Osteocyte (in vitro differentiated cells): ENCODE measurements around the gene ICOS. TPM values are rescaled to one million over a fixed set of nuclear protein-coding genes. Genes with fewer than 3 reads are reported as not detected.
"Not testable (repeated sequence)": the region's sequence is repeated elsewhere in the genome, so short reads cannot be mapped to it uniquely, and the experiment has no call there.

Experiments used
- DNase-seq: peaks from one replicate; pipeline ENCODE4 v3.0.0; 2021; ENCODE audit warnings: mixed read lengths; ENCODE audit not compliant: unreplicated experiment; ENCODE audit errors: extremely low spot score
- H3K27ac Mint-ChIP-seq: one replicate; pipeline ENCODE4 v1.8.0; 2021; ENCODE audit warnings: mild to moderate bottlenecking, mixed read lengths; ENCODE audit not compliant: unreplicated experiment
- H3K27me3 Mint-ChIP-seq: one replicate; pipeline ENCODE4 v1.8.0; 2021; ENCODE audit warnings: mixed read lengths; ENCODE audit not compliant: unreplicated experiment
- H3K36me3 Mint-ChIP-seq: one replicate; pipeline ENCODE4 v1.8.0; 2021; ENCODE audit warnings: mixed read lengths; ENCODE audit not compliant: unreplicated experiment
- H3K4me1 Mint-ChIP-seq: one replicate; pipeline ENCODE4 v1.8.0; 2021; ENCODE audit warnings: mixed read lengths; ENCODE audit not compliant: unreplicated experiment
- H3K4me3 Mint-ChIP-seq: one replicate; pipeline ENCODE4 v1.8.0; 2021; ENCODE audit warnings: mild to moderate bottlenecking, moderate library complexity, mixed read lengths; ENCODE audit not compliant: unreplicated experiment
- H3K9me3 Mint-ChIP-seq: one replicate; pipeline ENCODE4 v1.8.0; 2021; ENCODE audit warnings: mixed read lengths; ENCODE audit not compliant: unreplicated experiment
- total RNA-seq: library from RNA; stranded (reverse); gene quantifications from 2 replicates; pipeline ENCODE4 v1.2.1, GENCODE V29; 2021
- TF ChIP-seq, protein P1 (sequence below): fragments of 200-600 bp; sonication (generic); IDR thresholded peaks from 2 replicates; pipeline ENCODE4 v1.5.0; 2021; ENCODE audit warnings: antibody characterized with exemption, mild to moderate bottlenecking, moderate library complexity

ICOS gene
- total RNA-seq, 1 donor from 2014 or later: not detected

DNA sequence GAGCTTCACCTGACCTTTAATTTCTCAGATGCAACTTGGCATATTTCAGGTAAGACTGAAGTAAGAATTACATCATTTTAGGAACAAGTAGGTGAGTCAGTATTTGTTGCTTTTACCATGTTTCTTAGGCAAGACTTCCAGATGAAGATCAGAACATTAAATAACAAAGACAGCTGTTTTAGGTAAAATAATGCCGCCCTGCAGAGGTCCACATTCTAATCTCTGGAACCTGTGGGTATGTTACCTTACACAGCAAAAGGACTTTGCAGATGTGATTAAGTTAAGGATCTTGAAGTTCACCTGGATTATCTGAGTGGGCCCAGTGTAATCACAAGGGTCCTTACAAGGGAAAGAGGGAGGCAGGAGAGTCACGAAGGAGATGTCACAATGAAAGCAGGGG is 39.3 kb downstream of the ICOS start:
- Mint-ChIP-seq H3K27me3 (peaks cover 49% of the 10 kb centered on the region), H3K27ac (no peak overlapping the region), H3K4me3 (no peak overlapping the region), H3K36me3 (no peaks in the 10 kb centered on the region), H3K9me3 (no peaks in the 10 kb centered on the region), H3K4me1 (no peaks in the 10 kb centered on the region)
- no peak for DNase-seq
- TF ChIP-seq, protein P1, sequence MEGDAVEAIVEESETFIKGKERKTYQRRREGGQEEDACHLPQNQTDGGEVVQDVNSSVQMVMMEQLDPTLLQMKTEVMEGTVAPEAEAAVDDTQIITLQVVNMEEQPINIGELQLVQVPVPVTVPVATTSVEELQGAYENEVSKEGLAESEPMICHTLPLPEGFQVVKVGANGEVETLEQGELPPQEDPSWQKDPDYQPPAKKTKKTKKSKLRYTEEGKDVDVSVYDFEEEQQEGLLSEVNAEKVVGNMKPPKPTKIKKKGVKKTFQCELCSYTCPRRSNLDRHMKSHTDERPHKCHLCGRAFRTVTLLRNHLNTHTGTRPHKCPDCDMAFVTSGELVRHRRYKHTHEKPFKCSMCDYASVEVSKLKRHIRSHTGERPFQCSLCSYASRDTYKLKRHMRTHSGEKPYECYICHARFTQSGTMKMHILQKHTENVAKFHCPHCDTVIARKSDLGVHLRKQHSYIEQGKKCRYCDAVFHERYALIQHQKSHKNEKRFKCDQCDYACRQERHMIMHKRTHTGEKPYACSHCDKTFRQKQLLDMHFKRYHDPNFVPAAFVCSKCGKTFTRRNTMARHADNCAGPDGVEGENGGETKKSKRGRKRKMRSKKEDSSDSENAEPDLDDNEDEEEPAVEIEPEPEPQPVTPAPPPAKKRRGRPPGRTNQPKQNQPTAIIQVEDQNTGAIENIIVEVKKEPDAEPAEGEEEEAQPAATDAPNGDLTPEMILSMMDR: no peak

DNA sequence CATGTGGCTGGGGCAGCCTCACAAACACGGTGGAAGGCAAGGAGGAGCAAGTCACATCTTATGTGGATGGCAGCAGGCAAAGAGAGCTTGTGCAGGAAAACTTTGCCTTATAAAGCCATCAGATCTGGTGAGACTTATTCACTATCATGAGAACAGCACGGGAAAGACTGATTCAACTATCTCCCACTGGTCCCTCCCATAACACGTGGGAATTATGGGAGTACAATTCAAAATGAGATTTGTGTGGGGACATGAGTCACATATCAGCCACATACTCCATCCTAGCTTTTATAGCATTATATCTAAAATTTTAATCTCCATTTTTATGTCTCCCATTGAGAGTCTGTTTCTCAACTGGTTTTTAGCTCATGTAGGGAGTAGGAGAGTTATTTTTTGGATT is 45.7 kb downstream of the ICOS start:
- Mint-ChIP-seq H3K9me3 (no peaks in the 10 kb centered on the region), H3K4me3 (no peak overlapping the region), H3K36me3 (no peaks in the 10 kb centered on the region), H3K27me3 (peaks cover 53% of the 10 kb centered on the region), H3K27ac (no peak overlapping the region), H3K4me1 (no peaks in the 10 kb centered on the region)
- TF ChIP-seq, protein P1: no peak
- DNase-seq: no peak

GRCh38 chr2:203983064-203983715 is 46.6 kb downstream of the ICOS start:
- no peak for DNase-seq
- Mint-ChIP-seq H3K27ac (no peak overlapping the region), H3K36me3 (no peaks in the 10 kb centered on the region), H3K4me3 (no peak overlapping the region), H3K4me1 (no peaks in the 10 kb centered on the region), H3K9me3 (no peaks in the 10 kb centered on the region), H3K27me3 (peaks cover 53% of the 10 kb centered on the region)
- TF ChIP-seq, protein P1: no peak

- peaks cover 46% of the 10 kb centered on the region for H3K27me3 Mint-ChIP-seq
- DNase-seq, H3K4me3 Mint-ChIP-seq, H3K27ac Mint-ChIP-seq, H3K4me1 Mint-ChIP-seq, H3K36me3 Mint-ChIP-seq, H3K9me3 Mint-ChIP-seq: not testable (repeated sequence)
These were observed 49.4 kb downstream of the ICOS start for GRCh38 chr2:203985978-203986377.

GRCh38 chr2:203987959-203988358 is 51.4 kb downstream of the ICOS start:
- peaks cover 26% of the 10 kb centered on the region for H3K27me3 Mint-ChIP-seq
- no peaks in the 10 kb centered on the region for H3K9me3 Mint-ChIP-seq
- no peaks in the 10 kb centered on the region for H3K36me3 Mint-ChIP-seq
- H3K27ac Mint-ChIP-seq: no peak overlapping the region
- TF ChIP-seq, protein P1: no peak
- H3K4me1 Mint-ChIP-seq: no peaks in the 10 kb centered on the region
- no peak for DNase-seq
- no peak overlapping the region for H3K4me3 Mint-ChIP-seq
